ENCODE measurements around the gene SAMD7. TPM values are rescaled to one million over a fixed set of nuclear protein-coding genes. Genes with fewer than 3 reads are reported as not detected.

Gene SAMD7
- total RNA-seq, 1 experiment from 2014 or later: not detected

DNA sequence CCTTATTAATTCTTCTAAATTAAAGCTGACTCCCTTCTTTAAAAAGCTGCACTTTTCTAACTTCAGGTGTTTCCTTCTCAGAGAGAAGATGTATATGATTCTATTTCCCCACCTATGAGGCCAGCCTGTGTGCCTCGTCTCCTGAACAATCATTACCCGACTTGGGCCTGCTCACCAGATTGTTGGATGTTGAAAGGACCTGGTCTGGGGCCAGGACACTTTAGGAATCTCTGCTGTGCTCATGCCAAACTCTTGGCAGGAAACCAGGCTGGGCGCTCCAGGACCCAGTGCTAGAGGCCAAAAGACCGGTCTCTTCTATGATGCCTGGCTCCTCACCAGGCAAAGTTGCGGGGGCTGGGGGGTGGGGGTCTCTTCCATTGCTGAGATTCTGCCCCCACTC lies 24.7 kb upstream of the SAMD7 start:
- TF ChIP-seq, protein P1, sequence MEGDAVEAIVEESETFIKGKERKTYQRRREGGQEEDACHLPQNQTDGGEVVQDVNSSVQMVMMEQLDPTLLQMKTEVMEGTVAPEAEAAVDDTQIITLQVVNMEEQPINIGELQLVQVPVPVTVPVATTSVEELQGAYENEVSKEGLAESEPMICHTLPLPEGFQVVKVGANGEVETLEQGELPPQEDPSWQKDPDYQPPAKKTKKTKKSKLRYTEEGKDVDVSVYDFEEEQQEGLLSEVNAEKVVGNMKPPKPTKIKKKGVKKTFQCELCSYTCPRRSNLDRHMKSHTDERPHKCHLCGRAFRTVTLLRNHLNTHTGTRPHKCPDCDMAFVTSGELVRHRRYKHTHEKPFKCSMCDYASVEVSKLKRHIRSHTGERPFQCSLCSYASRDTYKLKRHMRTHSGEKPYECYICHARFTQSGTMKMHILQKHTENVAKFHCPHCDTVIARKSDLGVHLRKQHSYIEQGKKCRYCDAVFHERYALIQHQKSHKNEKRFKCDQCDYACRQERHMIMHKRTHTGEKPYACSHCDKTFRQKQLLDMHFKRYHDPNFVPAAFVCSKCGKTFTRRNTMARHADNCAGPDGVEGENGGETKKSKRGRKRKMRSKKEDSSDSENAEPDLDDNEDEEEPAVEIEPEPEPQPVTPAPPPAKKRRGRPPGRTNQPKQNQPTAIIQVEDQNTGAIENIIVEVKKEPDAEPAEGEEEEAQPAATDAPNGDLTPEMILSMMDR (IDR thresholded peaks at IDR 0.05; ENCODE audit: unreplicated experiment): no peak
- BruUV-seq (replicated peaks): no TSS peak
- Mint-ChIP-seq H3K4me1 (ENCODE audit: low read depth, unreplicated experiment) (peaks cover 16% of the 10 kb centered on the region), H3K36me3 (ENCODE audit: insufficient read depth, unreplicated experiment) (no peaks in the 10 kb centered on the region), H3K9me3 (ENCODE audit: low read depth, unreplicated experiment) (no peaks in the 10 kb centered on the region), H3K27me3 (ENCODE audit: unreplicated experiment) (no peaks in the 10 kb centered on the region), H3K27ac (ENCODE audit: unreplicated experiment) (no peak overlapping the region), H3K4me3 (ENCODE audit: low read depth, unreplicated experiment) (no peak overlapping the region)
- DNase-seq: no peak
- CTCF ChIA-PET: no interaction called here
- intact Hi-C loops (cut with micrococcal nuclease; ENCODE audit: unreplicated experiment): no loop called here

DNA sequence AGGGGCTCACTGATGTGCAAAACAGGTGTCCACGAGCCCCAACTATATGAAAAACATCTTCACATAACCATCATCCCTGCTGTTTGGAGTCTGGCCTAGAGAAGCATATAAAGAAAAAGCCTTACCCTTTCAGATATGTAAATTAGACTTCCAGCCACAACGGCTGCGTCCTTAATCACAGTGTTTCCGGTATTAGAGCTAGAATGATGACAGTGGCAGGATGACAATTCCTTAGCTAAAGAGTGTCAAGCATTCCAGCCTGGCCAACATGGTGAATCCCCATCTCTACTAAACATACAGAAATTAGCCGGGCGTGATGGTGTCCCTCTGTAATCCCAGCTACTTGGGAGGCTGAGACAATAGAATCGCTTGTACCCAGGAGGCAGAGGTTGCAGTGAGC lies 19.5 kb upstream of the SAMD7 start:
- Mint-ChIP-seq H3K9me3 (ENCODE audit: low read depth, unreplicated experiment) (no peaks in the 10 kb centered on the region), H3K4me3 (ENCODE audit: low read depth, unreplicated experiment) (no peak overlapping the region), H3K36me3 (ENCODE audit: insufficient read depth, unreplicated experiment) (no peaks in the 10 kb centered on the region), H3K27me3 (ENCODE audit: unreplicated experiment) (no peaks in the 10 kb centered on the region), H3K27ac (ENCODE audit: unreplicated experiment) (no peak overlapping the region), H3K4me1 (ENCODE audit: low read depth, unreplicated experiment) (peaks cover under 1% of the 10 kb centered on the region)
- CTCF ChIA-PET: interaction anchor here (0.6 kb wide), 1 partner anchor 492 kb away, joined by 4 read pairs; no protein-coding TSS in a partner anchor
- DNase-seq: no peak
- TF ChIP-seq, protein P1 (IDR thresholded peaks at IDR 0.05; ENCODE audit: unreplicated experiment): no peak
- BruUV-seq (replicated peaks): no TSS peak
- intact Hi-C loops (cut with micrococcal nuclease; ENCODE audit: unreplicated experiment): no loop called here

DNA sequence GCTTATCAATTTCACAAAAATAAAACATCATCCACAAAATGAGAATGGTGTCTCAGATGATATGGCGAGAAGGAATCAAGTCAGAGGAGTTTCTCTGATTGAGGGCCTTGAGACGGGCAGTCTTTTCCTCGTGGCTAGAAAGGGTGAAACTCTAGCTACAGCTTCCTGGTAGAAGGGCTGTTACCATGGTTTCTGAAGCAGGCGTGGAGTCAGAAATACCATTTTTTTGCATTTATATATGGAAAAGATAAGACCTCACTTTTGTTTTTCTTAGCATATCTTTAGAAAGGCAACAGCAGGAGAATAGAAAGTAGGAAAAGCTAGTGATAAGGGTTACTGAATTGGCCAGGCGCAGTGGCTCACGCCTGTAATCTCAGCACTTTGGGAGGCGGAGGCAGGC lies 17.3 kb upstream of the SAMD7 start:
- H3K4me1 Mint-ChIP-seq (ENCODE audit: low read depth, unreplicated experiment): no peaks in the 10 kb centered on the region
- no peaks in the 10 kb centered on the region for H3K9me3 Mint-ChIP-seq (ENCODE audit: low read depth, unreplicated experiment)
- no peak for DNase-seq
- CTCF ChIA-PET: interaction anchor here (2.2 kb wide), 1 partner anchor 24 kb away, joined by 5 read pairs; the partner anchor contains the start of gene LRRC31
- no peaks in the 10 kb centered on the region for H3K36me3 Mint-ChIP-seq (ENCODE audit: insufficient read depth, unreplicated experiment)
- TF ChIP-seq, protein P1 (IDR thresholded peaks at IDR 0.05; ENCODE audit: unreplicated experiment): no peak
- H3K27ac Mint-ChIP-seq (ENCODE audit: unreplicated experiment): no peak overlapping the region
- no peak overlapping the region for H3K4me3 Mint-ChIP-seq (ENCODE audit: low read depth, unreplicated experiment)
- intact Hi-C loops (cut with micrococcal nuclease; ENCODE audit: unreplicated experiment): no loop called here
- H3K27me3 Mint-ChIP-seq (ENCODE audit: unreplicated experiment): no peaks in the 10 kb centered on the region
- no TSS peak for BruUV-seq (replicated peaks)

DNA sequence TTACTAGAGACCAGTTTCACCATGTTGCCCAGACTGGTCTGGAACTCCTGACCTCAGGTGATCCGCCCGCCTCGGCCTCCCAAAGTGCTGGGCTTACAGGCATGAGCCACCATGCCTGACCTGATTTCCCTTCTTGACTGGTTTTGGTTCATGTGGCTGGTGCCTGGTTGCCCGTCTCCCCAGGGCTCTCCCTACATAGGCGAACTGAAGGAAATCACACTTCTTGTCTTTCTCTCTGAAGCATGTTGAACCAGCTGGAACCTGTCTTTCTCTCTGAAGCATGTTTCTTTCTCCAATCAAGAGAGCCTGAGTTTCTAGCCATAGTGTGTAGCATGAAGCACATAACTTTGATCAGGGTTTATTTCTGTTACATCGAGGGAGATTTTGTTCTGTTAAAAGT lies 16.3 kb upstream of the SAMD7 start:
- DNase-seq: no peak
- intact Hi-C loops (cut with micrococcal nuclease; ENCODE audit: unreplicated experiment): no loop called here
- H3K4me3 Mint-ChIP-seq (ENCODE audit: low read depth, unreplicated experiment): no peak overlapping the region
- no peaks in the 10 kb centered on the region for H3K4me1 Mint-ChIP-seq (ENCODE audit: low read depth, unreplicated experiment)
- TF ChIP-seq, protein P1 (IDR thresholded peaks at IDR 0.05; ENCODE audit: unreplicated experiment): no peak
- no TSS peak for BruUV-seq (replicated peaks)
- H3K27ac Mint-ChIP-seq (ENCODE audit: unreplicated experiment): no peak overlapping the region
- no peaks in the 10 kb centered on the region for H3K9me3 Mint-ChIP-seq (ENCODE audit: low read depth, unreplicated experiment)
- no peaks in the 10 kb centered on the region for H3K36me3 Mint-ChIP-seq (ENCODE audit: insufficient read depth, unreplicated experiment)
- CTCF ChIA-PET: interaction anchor here (0.6 kb wide), 1 partner anchor 1582 kb away, joined by 4 read pairs; no protein-coding TSS in a partner anchor
- H3K27me3 Mint-ChIP-seq (ENCODE audit: unreplicated experiment): no peaks in the 10 kb centered on the region
